Stimulated activated CD8-positive, alpha-beta memory T cell treated with anti-CD3 and anti-CD28 coated beads, Interleukin-7, amount 100 ng/mL, for 4 hours (primary cell): ENCODE data around the gene NCAM2.

Experiments used
- DNase-seq, 2 donors: peaks; one replicate each; pipeline ENCODE4 v3.0.0-alpha.2; 2020; ENCODE audit warnings: low read depth in 2 of 2

Gene NCAM2

GRCh38 chr21:20997636-20998455 lies at the start of gene NCAM2:
Gene NCAM2 (plus strand): TSS chr21:20998409.
- peak; percentile 7 to 58 for DNase-seq

GRCh38 chr21:20949884-20950283 lies 48.3 kb upstream of the NCAM2 start:
- no peak for DNase-seq

GRCh38 chr21:20965816-20966215 lies 32.4 kb upstream of the NCAM2 start:
- no peak for DNase-seq

GRCh38 chr21:20968391-20968790 lies 29.8 kb upstream of the NCAM2 start:
- no peak for DNase-seq

- no peak for DNase-seq
These were observed 27.5 kb upstream of the NCAM2 start for GRCh38 chr21:20970691-20971090.

- no peak for DNase-seq
These were observed 26.8 kb upstream of the NCAM2 start for GRCh38 chr21:20971296-20971921.

GRCh38 chr21:20994790-20995189 lies 3.4 kb upstream of the NCAM2 start:
- no peak for DNase-seq

GRCh38 chr21:20996421-20997310 lies 1.5 kb upstream of the NCAM2 start:
- no peak for DNase-seq

- no peak for DNase-seq
These were observed 936 bp upstream of the NCAM2 start for GRCh38 chr21:20997311-20997635.

GRCh38 chr21:20998456-20998789 lies 214 bp downstream of the NCAM2 start:
- DNase-seq: no peak

- DNase-seq: no peak
These were observed 677 bp downstream of the NCAM2 start for GRCh38 chr21:20998886-20999285.

GRCh38 chr21:20999659-21000058 lies 1.4 kb downstream of the NCAM2 start:
- DNase-seq: no peak

- DNase-seq: no peak
These were observed 2.5 kb downstream of the NCAM2 start for GRCh38 chr21:21000591-21001175.

- no peak for DNase-seq
These were observed 3.4 kb downstream of the NCAM2 start for GRCh38 chr21:21001591-21002100.

GRCh38 chr21:21002153-21002552 lies 3.9 kb downstream of the NCAM2 start:
- DNase-seq: no peak

GRCh38 chr21:21003701-21004100 lies 5.5 kb downstream of the NCAM2 start:
- no peak for DNase-seq

GRCh38 chr21:21007606-21008005 lies 9.4 kb downstream of the NCAM2 start:
- DNase-seq: no peak

GRCh38 chr21:21010228-21010627 lies 12.0 kb downstream of the NCAM2 start:
- DNase-seq: no peak

GRCh38 chr21:21010698-21011097 lies 12.5 kb downstream of the NCAM2 start:
- DNase-seq: no peak

GRCh38 chr21:21018821-21019220 lies 20.6 kb downstream of the NCAM2 start:
- no peak for DNase-seq

- no peak for DNase-seq
These were observed 21.5 kb downstream of the NCAM2 start for GRCh38 chr21:21019681-21020080.

- DNase-seq: no peak
These were observed 27.5 kb downstream of the NCAM2 start for GRCh38 chr21:21025742-21026141.
